Activated naive CD8-positive, alpha-beta T cell (primary cell): Measurements from ENCODE around the gene REV3L.

Experiments
- H3K27ac Mint-ChIP-seq: one replicate; pipeline ENCODE4 v1.8.0; 2021; ENCODE audit warnings: mixed read lengths
- H3K27me3 Mint-ChIP-seq: one replicate; pipeline ENCODE4 v1.8.0; 2021; ENCODE audit warnings: mixed read lengths
- H3K36me3 Mint-ChIP-seq: one replicate; pipeline ENCODE4 v1.8.0; 2021; ENCODE audit warnings: mixed read lengths
- H3K4me1 Mint-ChIP-seq: one replicate; pipeline ENCODE4 v1.8.0; 2021; ENCODE audit warnings: low read depth, mixed read lengths
- H3K4me3 Mint-ChIP-seq: one replicate; pipeline ENCODE4 v1.8.0; 2021; ENCODE audit warnings: mild to moderate bottlenecking, mixed read lengths
- H3K9me3 Mint-ChIP-seq: one replicate; pipeline ENCODE4 v1.8.0; 2021; ENCODE audit warnings: low read depth, mixed read lengths

Gene REV3L

DNA sequence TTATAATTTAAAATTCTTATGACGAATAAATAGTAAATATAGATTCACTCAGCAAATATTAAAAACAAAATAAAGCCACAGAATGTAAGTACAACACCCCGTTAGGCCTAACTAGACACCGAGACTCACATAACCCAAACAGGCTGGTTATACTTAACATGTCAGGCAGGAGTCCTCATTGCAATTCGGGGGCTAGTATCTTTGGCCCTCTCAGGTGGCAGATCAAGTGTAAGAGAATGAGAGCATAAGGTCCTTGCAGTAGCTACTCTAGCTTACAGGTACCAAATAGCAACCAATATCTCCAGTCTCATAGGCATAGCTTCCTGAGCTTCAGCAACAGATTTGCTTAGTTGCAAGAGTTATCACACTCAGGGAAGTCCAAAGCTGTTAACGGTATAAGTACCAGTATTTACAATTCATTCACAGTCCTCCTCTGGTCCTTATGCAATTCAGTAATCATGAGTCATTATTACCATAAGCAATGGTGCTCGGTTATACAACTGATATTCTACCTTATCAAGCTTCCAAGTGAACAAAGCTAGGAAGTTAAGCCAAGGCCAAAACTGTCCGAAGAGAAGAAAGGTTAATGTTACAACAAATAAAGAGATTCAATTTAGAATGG is 20.1 kb downstream of the REV3L start:
- no peaks in the 10 kb centered on the region for H3K27me3 Mint-ChIP-seq
- H3K4me1 Mint-ChIP-seq = peaks cover 37% of the 10 kb centered on the region
- H3K27ac Mint-ChIP-seq = no peak overlapping the region
- no peak overlapping the region for H3K4me3 Mint-ChIP-seq
- H3K36me3 Mint-ChIP-seq = peaks cover 29% of the 10 kb centered on the region
- no peaks in the 10 kb centered on the region for H3K9me3 Mint-ChIP-seq

GRCh38 chr6:111461860-111462259 is 21.2 kb downstream of the REV3L start:
- H3K27me3 Mint-ChIP-seq = no peaks in the 10 kb centered on the region
- peak overlapping the region; percentile 46 for H3K27ac Mint-ChIP-seq
- H3K4me1 Mint-ChIP-seq = peaks cover 41% of the 10 kb centered on the region
- no peaks in the 10 kb centered on the region for H3K9me3 Mint-ChIP-seq
- peak overlapping the region; percentile 73 for H3K4me3 Mint-ChIP-seq
- peaks cover 32% of the 10 kb centered on the region for H3K36me3 Mint-ChIP-seq

DNA sequence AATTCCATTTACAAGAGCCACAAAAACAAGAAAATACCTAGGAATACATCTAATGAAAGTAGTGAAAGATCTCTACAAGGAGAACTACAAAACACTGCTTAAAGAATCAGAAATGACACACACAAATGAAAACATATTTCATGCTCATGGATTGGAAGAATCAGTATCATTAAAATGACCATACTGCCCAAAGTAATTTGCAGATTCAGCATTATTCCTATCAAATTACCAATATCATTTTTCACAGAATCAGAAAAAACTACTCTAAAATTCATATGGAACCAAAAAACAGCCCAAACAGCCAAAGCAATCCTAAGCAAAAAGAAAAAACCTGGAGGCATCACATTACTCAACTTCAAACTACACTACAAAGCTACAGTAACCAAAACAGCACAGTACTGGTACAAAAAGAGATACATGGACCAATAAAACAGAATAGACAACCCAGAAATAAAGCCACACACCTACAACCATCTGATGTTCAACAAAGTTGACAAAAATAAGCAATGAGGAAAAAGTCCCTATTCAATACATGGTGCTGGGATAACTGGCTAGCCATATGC is 24.3 kb downstream of the REV3L start:
- Mint-ChIP-seq H3K27ac (no peak overlapping the region), H3K9me3 (no peaks in the 10 kb centered on the region), H3K36me3 (peaks cover 39% of the 10 kb centered on the region), H3K4me1 (peaks cover 45% of the 10 kb centered on the region), H3K4me3 (no peak overlapping the region), H3K27me3 (no peaks in the 10 kb centered on the region)

- no peaks in the 10 kb centered on the region for H3K27me3 Mint-ChIP-seq
- peaks cover 27% of the 10 kb centered on the region for H3K4me1 Mint-ChIP-seq
- no peak overlapping the region for H3K4me3 Mint-ChIP-seq
- peaks cover 35% of the 10 kb centered on the region for H3K36me3 Mint-ChIP-seq
- H3K27ac Mint-ChIP-seq = no peak overlapping the region
- H3K9me3 Mint-ChIP-seq = no peaks in the 10 kb centered on the region
These were observed 26.8 kb downstream of the REV3L start for GRCh38 chr6:111456208-111456607.

DNA sequence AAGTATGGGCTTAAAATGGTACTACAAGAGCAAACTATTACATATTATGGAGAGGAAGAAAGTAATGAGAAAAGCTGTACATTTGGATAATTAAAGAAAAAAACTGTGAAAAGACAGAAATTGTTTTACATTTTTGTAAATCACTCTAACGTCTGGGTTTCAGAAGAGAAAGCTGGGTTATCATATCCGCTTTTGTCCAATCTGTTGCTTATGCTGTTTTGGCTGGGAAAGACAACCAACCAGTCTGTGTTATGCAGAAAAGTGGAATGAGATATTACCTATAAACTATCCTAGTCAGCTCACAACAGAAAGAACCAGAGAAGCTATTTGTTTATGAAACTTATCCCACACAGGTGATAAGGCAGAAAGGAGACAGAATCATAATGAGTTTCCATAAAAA is 32.4 kb downstream of the REV3L start:
- Mint-ChIP-seq H3K27me3 (no peaks in the 10 kb centered on the region), H3K36me3 (peaks cover 12% of the 10 kb centered on the region), H3K9me3 (no peaks in the 10 kb centered on the region), H3K4me1 (peaks cover 16% of the 10 kb centered on the region), H3K27ac (no peak overlapping the region), H3K4me3 (no peak overlapping the region)

DNA sequence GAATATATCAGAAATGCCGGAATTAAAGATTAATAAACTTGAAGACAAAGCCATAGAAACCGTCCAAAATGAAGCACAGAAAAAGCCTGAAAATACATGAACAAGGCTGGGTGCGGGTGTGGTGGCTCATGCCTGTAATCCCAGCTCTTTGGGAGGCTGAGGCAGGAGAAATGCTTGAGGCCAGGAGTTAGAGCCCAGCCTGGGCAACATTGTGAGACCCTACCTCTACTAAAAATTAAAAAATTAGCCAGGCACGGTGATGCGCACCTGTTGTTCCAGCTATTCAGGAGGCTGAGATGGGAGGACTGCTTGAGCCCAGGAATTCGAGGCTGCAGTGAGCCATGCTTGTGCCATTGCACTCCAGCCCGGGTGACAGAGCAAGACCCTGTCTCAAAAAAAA is 32.9 kb downstream of the REV3L start:
- peaks cover 17% of the 10 kb centered on the region for H3K4me1 Mint-ChIP-seq

DNA sequence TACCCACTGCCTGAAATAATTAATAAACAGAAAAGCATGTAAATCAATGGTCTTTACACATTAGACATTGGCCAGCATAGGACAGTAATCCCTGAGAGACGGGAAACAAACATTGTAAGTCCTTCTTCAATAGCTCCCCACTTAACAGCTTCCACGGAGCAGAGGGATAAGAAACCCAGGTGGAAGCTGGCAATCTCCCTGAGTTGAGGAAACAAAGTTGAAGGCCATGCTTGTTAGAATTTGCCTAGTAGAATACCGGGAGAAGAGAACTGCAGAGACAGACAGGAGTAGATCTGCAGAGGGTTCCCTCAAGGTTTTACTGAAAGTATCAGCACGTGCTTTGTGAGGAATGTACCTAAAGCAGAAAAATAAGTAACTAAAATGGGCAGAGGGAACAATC is 33.9 kb downstream of the REV3L start:
- Mint-ChIP-seq H3K9me3 (no peaks in the 10 kb centered on the region), H3K36me3 (peaks cover 11% of the 10 kb centered on the region), H3K27me3 (no peaks in the 10 kb centered on the region), H3K27ac (no peak overlapping the region), H3K4me1 (peaks cover 19% of the 10 kb centered on the region), H3K4me3 (no peak overlapping the region)

More for the DNA sequence above, 32.9 kb downstream of the REV3L start:
- Mint-ChIP-seq H3K27ac (no peak overlapping the region), H3K27me3 (no peaks in the 10 kb centered on the region), H3K9me3 (no peaks in the 10 kb centered on the region), H3K36me3 (peaks cover 10% of the 10 kb centered on the region), H3K4me3 (no peak overlapping the region)

DNA sequence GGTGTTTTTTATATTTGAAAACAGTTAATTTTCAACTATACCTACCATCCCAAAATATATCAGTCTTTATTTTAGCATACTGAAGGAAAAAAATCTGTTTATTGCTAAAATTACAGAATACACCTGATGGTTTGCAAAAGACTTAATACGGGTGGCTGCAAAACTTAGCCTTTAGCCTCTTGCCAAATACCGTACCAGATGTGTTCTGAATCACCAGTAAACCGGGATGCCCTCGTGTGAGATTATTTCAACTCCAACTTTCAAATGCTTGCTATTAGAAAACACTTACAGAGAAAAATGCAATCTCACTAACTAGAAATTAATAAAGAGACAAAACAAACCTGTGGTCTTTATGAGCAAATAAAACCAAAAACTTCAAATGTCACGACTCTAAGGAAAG is 36.0 kb downstream of the REV3L start:
- no peak overlapping the region for H3K4me3 Mint-ChIP-seq

GRCh38 chr6:111445861-111446267 is 37.2 kb downstream of the REV3L start:
- H3K27me3 Mint-ChIP-seq = no peaks in the 10 kb centered on the region
- no peaks in the 10 kb centered on the region for H3K9me3 Mint-ChIP-seq
- peaks cover 9% of the 10 kb centered on the region for H3K36me3 Mint-ChIP-seq
- H3K4me1 Mint-ChIP-seq = peaks cover 29% of the 10 kb centered on the region
- no peak overlapping the region for H3K4me3 Mint-ChIP-seq
- no peak overlapping the region for H3K27ac Mint-ChIP-seq

More for the DNA sequence above, 36.0 kb downstream of the REV3L start:
- Mint-ChIP-seq H3K4me1 (peaks cover 26% of the 10 kb centered on the region), H3K27ac (no peak overlapping the region), H3K9me3 (no peaks in the 10 kb centered on the region), H3K36me3 (peaks cover 9% of the 10 kb centered on the region), H3K27me3 (no peaks in the 10 kb centered on the region)

DNA sequence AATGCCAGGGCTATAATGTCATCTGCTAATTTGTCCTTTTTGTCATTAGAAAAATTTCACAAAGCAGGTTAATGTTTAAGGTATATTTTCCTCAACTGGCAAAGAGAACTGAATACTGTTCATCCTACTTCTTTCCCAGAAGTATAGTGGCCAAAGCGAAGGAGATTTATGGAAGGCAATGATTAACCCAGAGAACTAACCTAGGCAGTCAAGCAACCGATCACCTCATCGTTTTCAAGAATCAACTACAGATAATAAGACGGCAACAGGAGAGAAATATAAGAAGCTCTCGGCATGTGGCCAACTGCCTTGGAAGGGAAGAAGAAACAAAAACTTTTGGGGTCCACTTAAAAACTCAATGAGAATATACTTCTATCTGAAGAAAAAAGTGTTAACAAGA is 38.2 kb downstream of the REV3L start:
- Mint-ChIP-seq H3K4me1 (peaks cover 27% of the 10 kb centered on the region), H3K36me3 (peaks cover 13% of the 10 kb centered on the region), H3K27ac (no peak overlapping the region), H3K27me3 (no peaks in the 10 kb centered on the region), H3K4me3 (no peak overlapping the region), H3K9me3 (no peaks in the 10 kb centered on the region)

DNA sequence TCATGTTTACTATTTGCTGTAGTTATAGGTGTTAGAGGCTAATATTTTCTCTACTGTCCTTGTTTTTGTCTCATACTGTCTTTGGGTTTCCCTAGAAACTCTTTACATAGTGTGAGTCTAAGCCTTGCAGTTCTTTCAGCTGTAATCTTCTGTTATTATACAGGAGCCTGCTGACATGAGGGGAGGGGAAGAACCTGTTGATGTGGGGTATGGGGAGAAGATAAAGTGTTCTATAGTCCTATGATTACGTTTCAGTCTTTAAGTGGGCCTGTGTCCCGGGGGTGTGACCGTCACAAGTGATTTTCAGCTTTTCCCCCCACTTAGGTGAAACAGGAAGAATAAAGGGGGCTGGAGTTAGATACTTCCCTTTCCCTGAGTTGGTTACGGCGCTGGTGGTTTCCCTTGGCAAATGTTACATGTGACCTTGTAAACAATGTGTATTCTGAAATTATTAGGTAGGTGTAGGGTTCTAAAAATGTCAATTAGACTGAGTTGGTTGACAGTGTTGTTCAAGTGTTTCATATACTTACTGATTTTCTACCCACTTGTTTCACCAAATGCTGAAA is 41.3 kb downstream of the REV3L start:
- Mint-ChIP-seq H3K36me3 (peaks cover 11% of the 10 kb centered on the region), H3K27ac (no peak overlapping the region), H3K9me3 (no peaks in the 10 kb centered on the region), H3K27me3 (no peaks in the 10 kb centered on the region), H3K4me3 (no peak overlapping the region), H3K4me1 (peaks cover 34% of the 10 kb centered on the region)

- H3K27ac Mint-ChIP-seq = peak overlapping the region; percentile 16
- H3K36me3 Mint-ChIP-seq = peaks cover 20% of the 10 kb centered on the region
- no peak overlapping the region for H3K4me3 Mint-ChIP-seq
- H3K27me3 Mint-ChIP-seq = no peaks in the 10 kb centered on the region
- peaks cover 39% of the 10 kb centered on the region for H3K4me1 Mint-ChIP-seq
- H3K9me3 Mint-ChIP-seq = peaks cover 15% of the 10 kb centered on the region
These were observed 43.8 kb downstream of the REV3L start for GRCh38 chr6:111439171-111439570.

- Mint-ChIP-seq H3K9me3 (peaks cover 15% of the 10 kb centered on the region), H3K4me1 (peaks cover 52% of the 10 kb centered on the region), H3K27ac (no peak overlapping the region), H3K27me3 (no peaks in the 10 kb centered on the region), H3K36me3 (peaks cover 27% of the 10 kb centered on the region), H3K4me3 (no peak overlapping the region)
These were observed 45.4 kb downstream of the REV3L start for GRCh38 chr6:111437573-111437972.

DNA sequence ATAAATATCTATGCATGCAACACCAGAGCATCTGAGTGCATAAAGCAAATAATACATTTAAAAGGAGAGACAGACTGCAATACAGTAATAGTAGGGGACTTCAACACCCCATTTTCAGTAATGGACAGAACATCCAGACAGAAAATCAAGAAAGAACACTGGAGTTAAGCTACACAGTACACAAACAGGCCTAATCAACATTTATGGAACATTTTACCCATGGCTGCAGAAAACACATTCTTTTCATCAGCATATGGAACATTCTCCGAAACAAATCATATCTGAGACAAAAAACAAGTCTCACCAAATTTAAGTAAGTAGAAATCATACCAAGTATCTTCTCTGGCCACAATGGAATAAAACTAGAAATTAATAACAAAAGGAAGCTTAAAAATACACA is 50.5 kb downstream of the REV3L start:
- Mint-ChIP-seq H3K9me3 (peaks cover 32% of the 10 kb centered on the region), H3K4me1 (peaks cover 61% of the 10 kb centered on the region), H3K4me3 (no peak overlapping the region), H3K27me3 (no peaks in the 10 kb centered on the region), H3K36me3 (peaks cover 49% of the 10 kb centered on the region), H3K27ac (no peak overlapping the region)

DNA sequence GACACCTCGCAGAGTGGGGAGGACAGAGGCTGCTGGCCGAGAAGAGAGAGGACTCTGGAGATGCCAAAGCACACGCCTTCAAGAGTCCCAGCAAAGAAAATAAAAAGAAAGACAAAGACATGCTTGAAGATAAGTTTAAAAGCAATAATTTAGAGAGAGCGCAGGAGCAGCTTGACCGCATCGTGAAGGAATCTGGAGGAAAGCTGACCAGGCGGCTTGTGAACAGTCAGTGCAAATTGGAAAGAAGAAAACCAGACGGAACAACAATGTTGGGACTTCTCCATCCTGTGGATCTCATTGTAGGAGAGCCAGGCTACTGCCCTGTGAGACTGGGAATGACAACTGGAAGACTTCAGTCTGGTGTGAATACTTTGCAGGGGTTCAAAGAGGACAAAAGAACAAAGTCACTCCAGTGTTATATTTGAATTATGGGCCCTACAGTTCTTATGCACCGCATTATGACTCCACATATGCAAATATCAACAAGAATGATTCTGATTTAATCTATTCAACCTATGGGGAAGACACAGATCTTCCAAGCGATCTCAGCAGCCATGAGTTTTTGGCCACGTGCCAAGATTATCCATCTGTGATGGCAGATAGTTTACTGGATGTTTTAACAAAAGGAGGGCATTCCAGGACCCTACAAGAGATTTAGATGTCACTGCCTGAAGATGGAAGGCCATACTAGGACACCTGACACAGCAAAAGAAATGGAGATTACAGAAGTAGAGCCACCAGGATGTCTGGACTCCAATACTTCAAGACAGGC is 52.2 kb downstream of the REV3L start:
- Mint-ChIP-seq H3K27me3 (no peaks in the 10 kb centered on the region), H3K4me3 (no peak overlapping the region), H3K27ac (no peak overlapping the region), H3K9me3 (peaks cover 24% of the 10 kb centered on the region), H3K36me3 (peaks cover 46% of the 10 kb centered on the region), H3K4me1 (peaks cover 66% of the 10 kb centered on the region)
